Urinary bladder (tissue), 4 donors: ENCODE data around the gene BBX. TPM values are rescaled to one million over a fixed set of nuclear protein-coding genes. Genes with fewer than 3 reads are reported as not detected.

Experiments
- DNase-seq: peaks from one replicate; pipeline ENCODE4 v3.0.0-alpha.2; 2015; ENCODE audit errors: extremely low spot score
- H3K27ac ChIP-seq: one replicate; pipeline ENCODE4 v1.5.1; 2013; ENCODE audit warnings: low read depth, mild to moderate bottlenecking, moderate library complexity
- H3K36me3 ChIP-seq: one replicate; pipeline ENCODE4 v1.6.1; 2013; ENCODE audit warnings: mild to moderate bottlenecking, moderate library complexity; ENCODE audit not compliant: insufficient read depth
- H3K4me1 ChIP-seq: one replicate; pipeline ENCODE4 v1.6.1; 2013; ENCODE audit warnings: mild to moderate bottlenecking, moderate library complexity; ENCODE audit not compliant: insufficient read depth
- H3K4me3 ChIP-seq: one replicate; pipeline ENCODE4 v1.5.1; 2013; ENCODE audit warnings: low read depth, low read length
- WGBS: extraction: QIAGEN DNeasy Blood & Tissue Kit; methylation state at CpG from one replicate; pipeline ENCODE4 v1.1.7; 2013; 5-methylcytosine and 5-hydroxymethylcytosine counted together
- polyA plus RNA-seq: library from polyadenylated mRNA; stranded (reverse); fragments of 200-250 nt; gene quantifications from one replicate; pipeline ENCODE4 v1.2.3, GENCODE V29; 2013
- total RNA-seq: library from RNA; depleted of rRNA; stranded (reverse); fragments of >200 nt; gene quantifications from one replicate; pipeline ENCODE4 v1.2.3, GENCODE V29; 2014
- donor health status: healthy with polysubstance abuse.
- donor health status: healthy.

Gene BBX
- total and polyA plus RNA-seq, 2 donors: 25.6 to 104 TPM

- H3K4me1 ChIP-seq: no peaks in the 10 kb centered on the region
- WGBS: 84% methylated on average over 5 of the region's 5 CpGs
- no peak overlapping the region for H3K27ac ChIP-seq
- no peak overlapping the region for H3K4me3 ChIP-seq
- H3K36me3 ChIP-seq: no peaks in the 10 kb centered on the region
- DNase-seq: no peak
Observed at GRCh38 chr3:107837895-107838612, 315.3 kb downstream of the BBX start.

GRCh38 chr3:107841831-107842230 is 319.1 kb downstream of the BBX start:
- no peak overlapping the region for H3K4me3 ChIP-seq
- no peak overlapping the region for H3K27ac ChIP-seq
- WGBS: 42% methylated on average over 4 of the region's 4 CpGs
- H3K36me3 ChIP-seq: no peaks in the 10 kb centered on the region
- no peaks in the 10 kb centered on the region for H3K4me1 ChIP-seq
- no peak for DNase-seq

- Histone ChIP-seq H3K4me3 (no peak overlapping the region), H3K36me3 (no peaks in the 10 kb centered on the region), H3K27ac (no peak overlapping the region), H3K4me1 (no peaks in the 10 kb centered on the region)
- DNase-seq: no peak
- WGBS: 87% methylated on average over 8 of the region's 8 CpGs
Observed at GRCh38 chr3:107842940-107843339, 320.2 kb downstream of the BBX start.

- WGBS: 56% methylated on average over 11 of the region's 11 CpGs
- Histone ChIP-seq H3K4me3 (no peak overlapping the region), H3K36me3 (no peaks in the 10 kb centered on the region), H3K27ac (no peak overlapping the region), H3K4me1 (no peaks in the 10 kb centered on the region)
- DNase-seq: peak; percentile 21
Observed at GRCh38 chr3:107845380-107846278, 322.9 kb downstream of the BBX start.

- H3K36me3 ChIP-seq: no peaks in the 10 kb centered on the region
- no peaks in the 10 kb centered on the region for H3K4me1 ChIP-seq
- no peak overlapping the region for H3K4me3 ChIP-seq
- 55% methylated on average over 10 of the region's 10 CpGs for WGBS
- H3K27ac ChIP-seq: no peak overlapping the region
- DNase-seq: peak; percentile 45
Observed at GRCh38 chr3:107846279-107846852, 323.6 kb downstream of the BBX start.

- H3K36me3 ChIP-seq: no peaks in the 10 kb centered on the region
- 87% methylated on average over 8 of the region's 8 CpGs for WGBS
- no peak overlapping the region for H3K27ac ChIP-seq
- H3K4me1 ChIP-seq: no peaks in the 10 kb centered on the region
- no peak overlapping the region for H3K4me3 ChIP-seq
- DNase-seq: no peak
Observed at GRCh38 chr3:107847791-107848190, 325.0 kb downstream of the BBX start.

- Histone ChIP-seq H3K4me3 (no peak overlapping the region), H3K4me1 (no peaks in the 10 kb centered on the region), H3K36me3 (no peaks in the 10 kb centered on the region), H3K27ac (no peak overlapping the region)
- WGBS: 84% methylated on average over 5 of the region's 5 CpGs
- no peak for DNase-seq
Observed at GRCh38 chr3:107848351-107848915, 325.7 kb downstream of the BBX start.

GRCh38 chr3:107850681-107851080 is 327.9 kb downstream of the BBX start:
- Histone ChIP-seq H3K4me3 (no peak overlapping the region), H3K27ac (no peak overlapping the region), H3K36me3 (no peaks in the 10 kb centered on the region), H3K4me1 (no peaks in the 10 kb centered on the region)
- WGBS: 77% methylated on average over 2 of the region's 2 CpGs
- no peak for DNase-seq

- H3K27ac ChIP-seq: no peak overlapping the region
- DNase-seq: no peak
- no peak overlapping the region for H3K4me3 ChIP-seq
- no peaks in the 10 kb centered on the region for H3K4me1 ChIP-seq
- H3K36me3 ChIP-seq: no peaks in the 10 kb centered on the region
Observed at GRCh38 chr3:107853821-107854220, 331.1 kb downstream of the BBX start.

- Histone ChIP-seq H3K4me3 (no peak overlapping the region), H3K36me3 (no peaks in the 10 kb centered on the region), H3K27ac (no peak overlapping the region), H3K4me1 (no peaks in the 10 kb centered on the region)
- DNase-seq: no peak
- 84% methylated on average over 6 of the region's 6 CpGs for WGBS
Observed at GRCh38 chr3:107854733-107855132, 332.0 kb downstream of the BBX start.

- H3K27ac ChIP-seq: no peak overlapping the region
- H3K4me1 ChIP-seq: no peaks in the 10 kb centered on the region
- H3K4me3 ChIP-seq: no peak overlapping the region
- DNase-seq: no peak
- no peaks in the 10 kb centered on the region for H3K36me3 ChIP-seq
- 76% methylated on average over 5 of the region's 5 CpGs for WGBS
Observed at GRCh38 chr3:107855710-107856109, 332.9 kb downstream of the BBX start.

GRCh38 chr3:107857854-107858253 is 335.1 kb downstream of the BBX start:
- 93% methylated on average over 5 of the region's 5 CpGs for WGBS
- no peaks in the 10 kb centered on the region for H3K4me1 ChIP-seq
- no peak for DNase-seq
- no peak overlapping the region for H3K4me3 ChIP-seq
- H3K36me3 ChIP-seq: no peaks in the 10 kb centered on the region
- no peak overlapping the region for H3K27ac ChIP-seq

GRCh38 chr3:107858876-107859275 is 336.1 kb downstream of the BBX start:
- Histone ChIP-seq H3K4me3 (no peak overlapping the region), H3K4me1 (no peaks in the 10 kb centered on the region), H3K36me3 (no peaks in the 10 kb centered on the region), H3K27ac (no peak overlapping the region)
- no peak for DNase-seq
- WGBS: 95% methylated on average over 2 of the region's 2 CpGs
